Nephron (organoid): Measurements from ENCODE around the gene GDF15.
A peak's percentile ranks its signal among the peaks of the same experiment; 100 is the strongest.
"Not testable (repeated sequence)": the region's sequence is repeated elsewhere in the genome, so short reads cannot be mapped to it uniquely, and the experiment has no call there.

Source experiments
- H3K27ac Mint-ChIP-seq, 3 experiments: 2 replicates each; pipeline ENCODE4 v1.8.0; 2020; ENCODE audit warnings: mixed read lengths in 3 of 3, mild to moderate bottlenecking in 2 of 3, moderate library complexity in 1 of 3
- H3K27me3 Mint-ChIP-seq: 2 replicates; pipeline ENCODE4 v1.8.0; 2021; ENCODE audit warnings: low read depth, mild to moderate bottlenecking, moderate library complexity, mixed read lengths
- H3K36me3 Mint-ChIP-seq: 2 replicates; pipeline ENCODE4 v1.8.0; 2020; ENCODE audit warnings: low read depth, mixed read lengths
- H3K4me1 Mint-ChIP-seq: 2 replicates; pipeline ENCODE4 v1.8.0; 2020; ENCODE audit warnings: mixed read lengths
- H3K4me3 Mint-ChIP-seq, 3 experiments: 2 replicates each; pipeline ENCODE4 v1.8.0; 2020; ENCODE audit warnings: mild to moderate bottlenecking in 3 of 3, mixed read lengths in 3 of 3, moderate library complexity in 2 of 3
- H3K9me3 Mint-ChIP-seq: 2 replicates; pipeline ENCODE4 v1.8.0; 2020; ENCODE audit warnings: mixed read lengths
- CTCF ChIP-seq, 3 experiments: fragments of 200-600 bp; sonication (generic); IDR thresholded peaks; one replicate each; pipeline ENCODE4 v1.5.0; 2021; ENCODE audit warnings: antibody characterized with exemption in 3 of 3; ENCODE audit not compliant: unreplicated experiment in 3 of 3

The GDF15 gene

GRCh38 chr19:18349524-18350128 is 36.3 kb upstream of the GDF15 start:
- H3K4me3 Mint-ChIP-seq, result no peak overlapping the region

GRCh38 chr19:18350490-18350889 is 35.5 kb upstream of the GDF15 start:
- Mint-ChIP-seq H3K4me1 (peaks cover 6% of the 10 kb centered on the region), H3K27ac (no peak overlapping the region), H3K4me3 (no peak overlapping the region), H3K36me3 (peaks cover 8% of the 10 kb centered on the region), H3K9me3 (no peaks in the 10 kb centered on the region), H3K27me3 (no peaks in the 10 kb centered on the region)
- no peak for TF ChIP-seq CTCF (IDR thresholded peaks at IDR 0.05; ENCODE audit: unreplicated experiment in 3 of 3)

More at GRCh38 chr19:18349524-18350128, 36.3 kb upstream of the GDF15 start:
- no peaks in the 10 kb centered on the region for H3K9me3 Mint-ChIP-seq
- TF ChIP-seq CTCF (IDR thresholded peaks at IDR 0.05; ENCODE audit: unreplicated experiment in 3 of 3), result peak; percentile 69 to 80 (median 73)
- H3K27ac Mint-ChIP-seq, result no peak overlapping the region
- peaks cover 7% of the 10 kb centered on the region for H3K36me3 Mint-ChIP-seq
- no peaks in the 10 kb centered on the region for H3K27me3 Mint-ChIP-seq
- H3K4me1 Mint-ChIP-seq, result peaks cover 6% of the 10 kb centered on the region

GRCh38 chr19:18351544-18351943 is 34.4 kb upstream of the GDF15 start:
- no peaks in the 10 kb centered on the region for H3K9me3 Mint-ChIP-seq
- H3K27ac Mint-ChIP-seq, result no peak overlapping the region
- H3K4me3 Mint-ChIP-seq, result no peak overlapping the region
- TF ChIP-seq CTCF (IDR thresholded peaks at IDR 0.05; ENCODE audit: unreplicated experiment in 3 of 3), result no peak
- peaks cover under 1% of the 10 kb centered on the region for H3K4me1 Mint-ChIP-seq
- no peaks in the 10 kb centered on the region for H3K27me3 Mint-ChIP-seq
- H3K36me3 Mint-ChIP-seq, result peaks cover 11% of the 10 kb centered on the region

- Mint-ChIP-seq H3K4me3 (no peak overlapping the region), H3K4me1 (no peaks in the 10 kb centered on the region), H3K9me3 (peaks cover 5% of the 10 kb centered on the region), H3K27me3 (no peaks in the 10 kb centered on the region), H3K36me3 (peaks cover 25% of the 10 kb centered on the region), H3K27ac (peak overlapping the region in 1 of 3 experiments; percentile 44)
- no peak for TF ChIP-seq CTCF (IDR thresholded peaks at IDR 0.05; ENCODE audit: unreplicated experiment in 3 of 3)
Observed at GRCh38 chr19:18353378-18354005, 32.5 kb upstream of the GDF15 start.

GRCh38 chr19:18354743-18355142 is 31.2 kb upstream of the GDF15 start:
- H3K9me3 Mint-ChIP-seq, H3K4me3 Mint-ChIP-seq, H3K27ac Mint-ChIP-seq, H3K4me1 Mint-ChIP-seq, H3K27me3 Mint-ChIP-seq: not testable (repeated sequence)
- H3K36me3 Mint-ChIP-seq, result peaks cover 36% of the 10 kb centered on the region

- no peak overlapping the region for H3K27ac Mint-ChIP-seq
- peaks cover 8% of the 10 kb centered on the region for H3K9me3 Mint-ChIP-seq
- no peaks in the 10 kb centered on the region for H3K4me1 Mint-ChIP-seq
- TF ChIP-seq CTCF (IDR thresholded peaks at IDR 0.05; ENCODE audit: unreplicated experiment in 3 of 3), result no peak
- no peaks in the 10 kb centered on the region for H3K27me3 Mint-ChIP-seq
- no peak overlapping the region for H3K4me3 Mint-ChIP-seq
- H3K36me3 Mint-ChIP-seq, result peaks cover 35% of the 10 kb centered on the region
Observed at GRCh38 chr19:18357041-18357440, 28.9 kb upstream of the GDF15 start.
